HepG2 (cell line): Measurements from ENCODE around the gene CRLF1. TPM values are rescaled to one million over a fixed set of nuclear protein-coding genes. Genes with fewer than 3 reads are reported as not detected.

Experiments
- ATAC-seq: fragments of 200-7000 bp; cut with Tn5 transposase; 3 replicates; pipeline ENCODE4 v1.9.1; 2020; ENCODE audit warnings: mild to moderate bottlenecking, moderate library complexity
- BruUV-seq: library from RNA; stranded (reverse); fragments of 400-500 nt; replicated peaks from 2 replicates; lab custom pipeline; 2021; lab: Mats Ljungman, UMichigan
- CTCF ChIA-PET: fragments of 300-600 bp; formaldehyde crosslinking; extraction: SDS; loops from one replicate; lab custom pipeline; 2021; ENCODE audit warnings: low total read pairs, inconsistent platforms, low intra/inter-chr PET ratio; lab: Yijun Ruan, JAX
- POLR2A ChIA-PET: fragments of 350-600 bp; sonication (Branson Sonifier 250); formaldehyde crosslinking; loops from one replicate; lab custom pipeline; 2020; ENCODE audit warnings: antibody characterized with exemption, inconsistent platforms; lab: Yijun Ruan, JAX
- DNase-seq: peaks from one replicate; pipeline ENCODE4 v3.0.0-alpha.2; 2015; ENCODE audit warnings: low spot score
- FAIRE-seq: peaks from 3 replicates; lab custom pipeline; 2011; peaks lifted over from hg19 to GRCh38; lab: Jason Lieb, UNC
- H2AFZ ChIP-seq: one replicate; pipeline ENCODE4 v1.6.1; 2011; ENCODE audit warnings: low read length, inconsistent platforms
- H3K27ac ChIP-seq: fragments of 300-600 bp; 3 replicates; pipeline ENCODE4 v1.8.0; 2011; ENCODE audit warnings: mixed run types, mild to moderate bottlenecking, mixed read lengths, low read length, inconsistent platforms; ENCODE audit not compliant: insufficient read depth; ENCODE audit errors: extremely low read length
- H3K27me3 ChIP-seq, 2 experiments: fragments of 200-600 bp in 1 of 2; 2 replicates in 1 of 2; 3 replicates in 1 of 2; pipeline versions ENCODE4 v1.6.0 to v1.8.0; 2011; ENCODE audit warnings: low read length in 2 of 2, mild to moderate bottlenecking in 2 of 2, moderate library complexity in 2 of 2, inconsistent platforms in 1 of 2; ENCODE audit not compliant: insufficient read depth in 2 of 2, control insufficient read depth in 1 of 2
- H3K36me3 ChIP-seq, 2 experiments: fragments of 200-600 bp in 1 of 2; replicated peaks in 1 of 2; 2 replicates in 1 of 2; 3 replicates in 1 of 2; pipeline versions ENCODE4 v1.5.1 to v1.8.0; 2011; ENCODE audit warnings: low read length in 2 of 2, inconsistent platforms in 1 of 2; ENCODE audit not compliant: insufficient read depth in 2 of 2, control insufficient read depth in 1 of 2
- H3K4me1 ChIP-seq: 2 replicates; pipeline ENCODE4 v1.5.1; 2012; ENCODE audit warnings: low read length, inconsistent platforms; ENCODE audit not compliant: insufficient read depth
- H3K4me2 ChIP-seq: 2 replicates; pipeline ENCODE4 v1.6.0; 2011; ENCODE audit warnings: low read depth, low read length, inconsistent platforms
- H3K4me3 ChIP-seq, 3 experiments: fragments of 200-600 bp in 1 of 3; sonication (generic), shearing (Covaris generic) in 1 of 3; replicated peaks in 1 of 3; 2 replicates each; pipeline ENCODE4 v1.5.1; 2011 to 2016; ENCODE audit warnings: low read length in 3 of 3, inconsistent platforms in 2 of 3, low read depth in 2 of 3, mild to moderate bottlenecking in 2 of 3, control low read depth in 1 of 3, mixed read lengths in 1 of 3; ENCODE audit not compliant: insufficient read depth in 1 of 3
- H3K79me2 ChIP-seq: one replicate; pipeline ENCODE4 v1.6.1; 2011; ENCODE audit warnings: low read length, inconsistent platforms; ENCODE audit not compliant: insufficient read depth
- H3K9ac ChIP-seq: 2 replicates; pipeline ENCODE4 v1.6.0; 2011; ENCODE audit warnings: mild to moderate bottlenecking, low read depth, low read length, inconsistent platforms; ENCODE audit not compliant: insufficient read depth
- H3K9me3 ChIP-seq: 2 replicates; pipeline ENCODE4 v1.5.1; 2012; ENCODE audit warnings: mild to moderate bottlenecking, low read length
- H4K20me1 ChIP-seq: 2 replicates; pipeline ENCODE4 v1.6.0; 2011; ENCODE audit warnings: inconsistent platforms, mild to moderate bottlenecking, low read length, moderate library complexity; ENCODE audit not compliant: insufficient read depth
- ARID4A ChIP-seq: sonication (generic); formaldehyde crosslinking; IDR thresholded peaks from 2 replicates; pipeline ENCODE4 v1.5.0; 2020; ENCODE audit warnings: mild to moderate bottlenecking, missing genetic modification reagents, borderline replicate concordance
- HNRNPLL ChIP-seq: fragments of 200-400 bp; formaldehyde crosslinking; IDR thresholded peaks from 2 replicates; pipeline ENCODE4 v1.6.1; 2017; ENCODE audit warnings: mild to moderate bottlenecking, low read depth, low read length; ENCODE audit not compliant: poor library complexity, severe bottlenecking
- KDM2A ChIP-seq: sonication (generic); formaldehyde crosslinking; IDR thresholded peaks from 2 replicates; pipeline ENCODE4 v1.4.0; 2020; ENCODE audit warnings: low read depth, missing genetic modification reagents, borderline replicate concordance
- KLF16 ChIP-seq, 2 experiments: sonication (generic) in 1 of 2; formaldehyde crosslinking in 1 of 2; IDR thresholded peaks; 2 replicates each; pipeline versions ENCODE4 v1.6.1 to v1.8.0; 2016 to 2023; ENCODE audit warnings: missing genetic modification reagents in 2 of 2, missing compliant biosample characterization in 1 of 2
- MEIS2 ChIP-seq: sonication (generic); formaldehyde crosslinking; IDR thresholded peaks from 2 replicates; pipeline ENCODE4 v1.9.0; 2021; ENCODE audit warnings: mild to moderate bottlenecking, missing genetic modification reagents
- NFE2 ChIP-seq: sonication (generic); formaldehyde crosslinking; IDR thresholded peaks from 2 replicates; pipeline ENCODE4 v1.4.0; 2020; ENCODE audit warnings: missing genetic modification reagents
- REPIN1 ChIP-seq: sonication (generic); formaldehyde crosslinking; IDR thresholded peaks from 2 replicates; pipeline ENCODE4 v1.8.0; 2022; ENCODE audit warnings: missing genetic modification reagents, low read depth, mild to moderate bottlenecking, borderline replicate concordance
- REXO4 ChIP-seq: sonication (generic); formaldehyde crosslinking; IDR thresholded peaks from 2 replicates; pipeline ENCODE4 v1.8.0; 2022; ENCODE audit warnings: missing genetic modification reagents, mild to moderate bottlenecking, borderline replicate concordance
- SRY ChIP-seq: sonication (generic); formaldehyde crosslinking; IDR thresholded peaks from 2 replicates; pipeline ENCODE4 v1.8.0; 2022; ENCODE audit warnings: mild to moderate bottlenecking, missing genetic modification reagents
- TAF1 ChIP-seq: sonication (generic); formaldehyde crosslinking; IDR thresholded peaks from 2 replicates; pipeline ENCODE4 v1.4.0; 2020; ENCODE audit warnings: missing genetic modification reagents
- TP53 ChIP-seq: sonication (generic); formaldehyde crosslinking; conservative IDR thresholded peaks from 2 replicates; pipeline ENCODE4 v1.4.0; 2020; ENCODE audit warnings: missing genetic modification reagents
- ZBTB26 ChIP-seq: IDR thresholded peaks from 2 replicates; pipeline ENCODE4 v1.6.1; 2016; ENCODE audit warnings: missing compliant biosample characterization, missing genetic modification reagents, borderline replicate concordance
- ZFP37 ChIP-seq: sonication (generic); formaldehyde crosslinking; IDR thresholded peaks from 2 replicates; pipeline ENCODE4 v1.4.0; 2020; ENCODE audit warnings: missing genetic modification reagents, borderline replicate concordance
- ZNF138 ChIP-seq: sonication (generic); formaldehyde crosslinking; IDR thresholded peaks from 2 replicates; pipeline ENCODE4 v1.5.0; 2020; ENCODE audit warnings: mild to moderate bottlenecking, low read depth, missing genetic modification reagents
- ZNF572 ChIP-seq: sonication (generic); formaldehyde crosslinking; IDR thresholded peaks from 2 replicates; pipeline ENCODE4 v1.5.1; 2020; ENCODE audit warnings: mild to moderate bottlenecking, missing genetic modification reagents
- ZNF850 ChIP-seq: sonication (generic); formaldehyde crosslinking; conservative IDR thresholded peaks from 2 replicates; pipeline ENCODE4 v1.9.0; 2021; ENCODE audit warnings: mild to moderate bottlenecking, missing genetic modification reagents
- ZNF883 ChIP-seq: sonication (generic); formaldehyde crosslinking; IDR thresholded peaks from 2 replicates; pipeline ENCODE4 v1.5.1; 2020; ENCODE audit warnings: mild to moderate bottlenecking, missing genetic modification reagents; ENCODE audit errors: not compliant biosample characterization
- WGBS: methylation state at CpG from one replicate; pipeline ENCODE4 v1.1.6; 2017; ENCODE audit warnings: low lambda C conversion rate; 5-methylcytosine and 5-hydroxymethylcytosine counted together
- in situ Hi-C: cut with HindIII; loops from 2 replicates; pipeline ENCODE4 v1.10.0; 2017; ENCODE audit warnings: low pct_unique_long_range_greater_than_20kb; ENCODE audit not compliant: extremely low pct_ligation_motif_present
- intact Hi-C: fragments of 100-400 bp; cut with micrococcal nuclease; formaldehyde crosslinking; loops from one replicate; pipeline ENCODE4 v1.10.0; 2022; ENCODE audit not compliant: unreplicated experiment
- polyA plus RNA-seq, 8 experiments: library from polyadenylated mRNA; depleted of rRNA in 3 of 8; stranded (reverse) in 7 of 8; unstranded in 1 of 8; fragments of >200 nt; fragmentation: Illumina TruSeq in 4 of 8; extraction: Trizol in 4 of 8; gene quantifications; 2 replicates each; pipeline versions ENCODE4 v1.2.1 to v1.2.3, GENCODE V29; 2011 to 2016; ENCODE audit warnings: low read depth in 4 of 8, missing spikeins in 1 of 8, mixed read lengths in 1 of 8; ENCODE audit not compliant: insufficient read depth in 1 of 8
- total RNA-seq, 5 experiments: library from RNA; depleted of rRNA; stranded (reverse); fragments of >200 nt; fragmentation: Illumina TruSeq; extraction: Trizol; gene quantifications; 2 replicates each; pipeline ENCODE4 v1.2.3, GENCODE V29; 2016; ENCODE audit warnings: low read depth in 1 of 5

CRLF1 gene
- total and polyA plus RNA-seq, 2 of the 13 experiments (the other 11 are each of a cell fraction or from before 2014, with no cell fraction given): 217 to 296 TPM

- no peak within 1 kb of the TSS for H2AFZ ChIP-seq
- H3K36me3 ChIP-seq: no peaks in the 10 kb centered on the region
- ATAC-seq: no peak; the same call in 1 of the 3 replicates
- no peak for FAIRE-seq
- H3K4me1 ChIP-seq: peaks cover 40% of the 10 kb centered on the region
- BruUV-seq: no TSS peak
- 2% methylated on average over 24 of the region's 47 CpGs for WGBS
- H3K9ac ChIP-seq: peak within 1 kb of the TSS; percentile 79
- peak within 1 kb of the TSS; percentile 81 to 91 (median 89) for H3K4me3 ChIP-seq
- POLR2A ChIA-PET: no interaction called here
- H3K27me3 ChIP-seq: peaks cover 0 to 6% of the 10 kb centered on the region in 2 experiments; a peak in 1 of 5 replicates
- DNase-seq: no peak
- peaks cover 8% of the 10 kb centered on the region for H3K79me2 ChIP-seq
- H3K9me3 ChIP-seq: no peaks in the 10 kb centered on the region
- in situ Hi-C loops: no loop called here
- H4K20me1 ChIP-seq: no peaks in the 10 kb centered on the region
- H3K4me2 ChIP-seq: peak within 1 kb of the TSS; percentile 98
- intact Hi-C loops: no loop called here
- H3K27ac ChIP-seq: peak within 1 kb of the TSS; percentile 57
- CTCF ChIA-PET: no interaction called here
- TF ChIP-seq REPIN1 (CRISPR knock-in tag): 0 out of 2 replicates have a peak, but pooled peaks have one; percentile 26
- no peak; the same call in 1 of the 2 replicates for TF ChIP-seq SRY (CRISPR knock-in tag)
- no peak for TF ChIP-seq MEIS2 (CRISPR knock-in tag)
- TF ChIP-seq ZNF138 (CRISPR knock-in tag): no peak
- peak; percentile 52 for TF ChIP-seq ZNF883 (CRISPR knock-in tag)
- no peak for TF ChIP-seq TP53
- no peak for TF ChIP-seq KDM2A (CRISPR knock-in tag)
- TF ChIP-seq ZBTB26 (CRISPR knock-in tag): no peak
- TF ChIP-seq KLF16 (CRISPR knock-in tag; IDR thresholded peaks at IDR 0.05): no peak
- TF ChIP-seq TAF1: peak; percentile 71
- TF ChIP-seq ZFP37: no peak
- no peak for TF ChIP-seq ZNF850 (CRISPR knock-in tag)
- TF ChIP-seq ZNF572: 0 out of 2 replicates have a peak, but pooled peaks have one; percentile 23
- peak; percentile 53; the same call in 1 of the 2 replicates for TF ChIP-seq REXO4
- TF ChIP-seq NFE2: no peak
- peak; percentile 11; the same call in 1 of the 2 replicates for TF ChIP-seq ARID4A (CRISPR knock-in tag)
- peak; percentile 6 for TF ChIP-seq HNRNPLL
These were observed 30.5 kb upstream of the CRLF1 start, which contains the start of gene KLHL26 for GRCh38 chr19:18636969-18637629. Gene KLHL26, plus strand, starts transcription at chr19:18637028. Its CDS starts 27 bp downstream, at chr19:18637055.
